HG03565 (cell line): ENCODE results near the gene SARDH.
"Not testable (repeated sequence)": the region's sequence is repeated elsewhere in the genome, so short reads cannot be mapped to it uniquely, and the experiment has no call there.

ENCODE experiments used
- ATAC-seq: cut with Tn5 transposase; IDR thresholded peaks from one replicate; pipeline ENCODE4 v1.9.1; 2021; ENCODE audit warnings: mild to moderate bottlenecking, moderate library complexity; ENCODE audit not compliant: unreplicated experiment

The SARDH gene

DNA sequence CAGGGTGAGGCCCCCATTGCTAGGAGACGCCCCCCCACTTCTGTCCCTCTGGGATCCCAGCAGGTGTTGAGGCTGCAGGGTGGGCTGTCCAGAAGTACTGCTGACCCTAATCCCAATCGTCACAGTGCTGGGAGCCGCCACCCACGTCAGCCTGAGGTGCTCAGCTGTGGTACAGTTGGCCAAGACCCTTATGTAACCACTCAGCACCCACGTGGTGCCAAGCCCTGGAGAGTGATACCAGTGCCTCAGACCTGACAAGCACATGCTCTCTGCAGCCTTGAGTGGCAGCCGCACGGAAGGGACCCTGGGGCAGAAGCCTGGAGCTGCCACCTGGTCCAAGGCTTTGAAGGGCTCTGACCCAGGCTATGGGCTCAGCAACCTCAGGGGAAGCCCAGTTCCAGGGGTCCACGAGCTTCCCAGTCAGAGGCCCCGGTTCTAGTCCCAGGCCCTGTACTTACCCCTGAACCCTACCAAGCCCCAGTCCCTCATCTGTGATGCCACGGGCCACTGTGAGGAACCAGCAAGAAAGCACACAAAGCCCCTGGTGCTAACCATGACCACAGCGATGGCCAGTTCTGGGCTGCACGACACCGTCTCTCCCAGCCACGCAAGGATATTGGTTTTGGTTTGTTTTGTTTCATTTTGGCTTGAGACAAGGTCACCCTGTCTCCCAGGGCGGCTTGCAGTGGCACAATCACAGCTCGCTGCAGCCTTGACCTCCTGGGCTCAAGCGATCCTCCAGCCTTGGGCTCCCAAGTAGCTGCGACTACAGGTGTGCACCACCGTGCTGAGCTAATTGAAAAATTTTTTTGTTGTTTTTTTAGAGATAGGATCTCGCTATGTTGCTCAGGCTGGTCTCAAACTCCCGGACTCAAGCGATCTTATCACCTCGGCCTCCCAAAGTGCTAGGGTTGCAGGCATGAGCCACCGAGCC, 51.2 kb downstream of the SARDH start:
- no peak for ATAC-seq

DNA sequence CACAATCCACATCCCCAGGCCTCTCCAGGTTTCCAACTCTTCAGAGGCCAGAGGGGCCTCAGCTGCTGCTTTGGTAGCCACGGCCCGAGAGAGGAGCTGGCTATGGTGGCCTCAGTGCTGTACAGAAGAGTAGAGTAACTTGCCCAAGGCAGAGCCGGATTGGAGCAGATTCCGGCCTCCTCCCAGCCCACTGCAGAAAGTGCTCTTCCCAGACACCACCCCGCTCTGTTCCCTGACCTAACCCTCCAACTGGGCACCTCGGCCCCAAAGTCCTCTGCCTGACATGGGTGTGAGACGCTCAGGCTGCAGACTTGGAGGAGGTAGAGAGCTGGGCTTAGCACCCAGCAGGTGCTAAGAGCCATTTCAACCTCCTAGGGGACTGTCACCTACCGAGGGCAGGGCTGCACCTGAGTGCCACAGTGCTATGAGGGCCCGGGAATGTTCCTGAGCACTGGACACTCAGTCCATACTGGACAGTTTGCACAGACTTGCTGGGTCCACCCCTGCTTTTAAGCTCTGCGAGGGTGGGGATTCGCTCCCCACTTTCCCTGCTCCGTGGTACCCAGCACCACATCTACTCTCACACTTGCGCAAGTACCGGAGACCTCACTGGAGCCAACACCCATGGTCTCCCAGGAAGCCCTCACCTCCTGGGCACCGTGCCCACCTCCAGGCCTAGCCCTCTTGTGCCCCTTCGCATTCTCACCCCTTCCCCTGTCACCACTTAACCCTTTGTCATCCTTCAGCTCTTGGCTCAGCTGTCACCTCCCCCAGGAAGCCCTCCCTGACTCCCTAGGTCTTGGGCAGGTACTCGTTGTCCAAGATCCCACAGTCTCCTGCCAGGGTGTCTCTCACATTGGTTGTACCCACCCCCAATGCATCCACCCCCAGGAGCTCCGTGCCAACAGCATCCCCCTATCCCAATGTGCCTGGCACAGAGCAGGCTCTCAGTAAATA, 52.2 kb downstream of the SARDH start:
- ATAC-seq: no peak

DNA sequence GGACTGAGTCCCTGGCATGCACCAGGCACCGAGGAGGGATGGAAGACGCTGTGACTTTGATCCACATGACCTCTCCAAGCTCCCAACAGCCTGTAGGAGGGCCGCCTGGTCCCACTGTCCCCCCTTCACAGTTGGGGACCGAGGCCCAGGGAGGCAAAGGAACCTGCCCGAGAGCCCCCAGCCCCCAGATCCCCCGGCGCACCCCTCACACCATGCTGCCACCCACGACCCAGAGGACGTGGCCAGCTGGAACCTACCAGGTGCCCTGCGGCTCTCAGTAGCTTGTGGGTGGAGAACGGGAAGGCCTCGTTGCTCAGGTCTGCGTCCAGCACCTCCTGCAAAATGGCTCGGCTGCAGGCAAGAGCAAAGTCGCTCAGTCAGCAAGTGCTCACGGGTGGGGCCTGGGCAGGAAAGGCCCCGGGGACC, 53.2 kb downstream of the SARDH start:
- ATAC-seq: no peak

DNA sequence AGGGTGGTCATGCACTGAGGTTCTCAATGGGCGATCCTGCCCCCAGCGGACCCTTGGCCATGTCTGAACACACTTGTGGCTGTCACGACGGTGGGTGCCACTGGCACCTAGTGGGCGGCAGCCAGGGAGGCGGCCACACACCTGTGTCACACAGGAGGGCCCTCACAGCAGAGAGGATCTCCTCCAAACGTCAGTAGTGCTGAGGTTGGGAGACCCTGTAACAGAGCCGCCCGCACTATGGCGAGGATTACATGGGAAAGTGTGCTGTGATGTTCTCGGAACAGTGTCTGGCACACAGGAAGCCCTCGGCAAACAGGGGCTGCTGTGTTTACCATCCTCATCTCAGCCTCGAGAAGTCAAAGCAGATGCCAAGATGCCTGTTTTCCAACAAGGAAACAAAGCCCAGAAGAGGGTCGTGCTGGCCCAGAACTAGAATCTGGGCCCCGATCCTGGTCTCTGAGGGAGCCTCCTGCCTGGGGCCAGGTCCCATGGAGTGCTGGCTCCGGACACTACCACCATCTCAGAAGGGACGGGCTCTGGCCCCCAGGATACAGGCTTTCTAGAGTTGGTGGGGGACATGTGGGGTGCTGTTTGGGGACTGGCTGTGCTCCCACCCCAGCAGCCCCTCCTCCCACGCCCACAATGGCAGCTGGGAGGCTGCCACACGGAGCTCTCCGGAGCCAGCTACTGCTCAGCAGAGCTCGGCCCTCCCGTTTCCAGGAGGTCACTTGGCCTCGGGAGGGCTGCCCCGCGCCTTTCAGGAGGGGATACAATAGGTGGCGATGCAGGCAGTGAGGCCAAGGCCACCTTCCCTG, 53.8 kb downstream of the SARDH start:
- no peak for ATAC-seq

DNA sequence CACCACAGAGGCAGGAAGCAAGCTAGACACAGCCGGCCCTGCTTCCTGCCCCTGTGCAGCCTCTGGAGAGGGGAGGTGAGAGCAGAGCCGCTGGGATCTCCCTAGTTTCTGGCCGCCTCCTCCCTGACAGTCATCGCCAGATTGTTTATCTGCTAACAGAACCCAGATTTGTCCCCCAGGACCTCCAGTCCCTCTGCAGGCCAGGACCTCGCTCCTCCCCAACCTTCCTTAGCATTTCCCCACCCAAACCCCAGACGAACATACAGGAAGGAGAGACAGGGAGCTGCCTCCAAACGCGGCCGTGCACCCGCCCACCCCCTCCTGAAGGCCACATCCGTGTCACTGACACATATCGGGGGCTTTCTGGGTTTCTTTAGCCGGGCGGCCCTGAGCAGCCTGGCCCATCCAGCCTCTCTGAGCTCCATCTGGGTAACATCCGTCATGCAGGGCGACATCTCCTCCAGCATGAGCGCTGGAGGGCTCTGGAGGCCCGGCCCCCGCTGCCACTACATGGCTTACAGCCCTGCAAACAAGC, 54.5 kb downstream of the SARDH start:
- ATAC-seq: no peak

DNA sequence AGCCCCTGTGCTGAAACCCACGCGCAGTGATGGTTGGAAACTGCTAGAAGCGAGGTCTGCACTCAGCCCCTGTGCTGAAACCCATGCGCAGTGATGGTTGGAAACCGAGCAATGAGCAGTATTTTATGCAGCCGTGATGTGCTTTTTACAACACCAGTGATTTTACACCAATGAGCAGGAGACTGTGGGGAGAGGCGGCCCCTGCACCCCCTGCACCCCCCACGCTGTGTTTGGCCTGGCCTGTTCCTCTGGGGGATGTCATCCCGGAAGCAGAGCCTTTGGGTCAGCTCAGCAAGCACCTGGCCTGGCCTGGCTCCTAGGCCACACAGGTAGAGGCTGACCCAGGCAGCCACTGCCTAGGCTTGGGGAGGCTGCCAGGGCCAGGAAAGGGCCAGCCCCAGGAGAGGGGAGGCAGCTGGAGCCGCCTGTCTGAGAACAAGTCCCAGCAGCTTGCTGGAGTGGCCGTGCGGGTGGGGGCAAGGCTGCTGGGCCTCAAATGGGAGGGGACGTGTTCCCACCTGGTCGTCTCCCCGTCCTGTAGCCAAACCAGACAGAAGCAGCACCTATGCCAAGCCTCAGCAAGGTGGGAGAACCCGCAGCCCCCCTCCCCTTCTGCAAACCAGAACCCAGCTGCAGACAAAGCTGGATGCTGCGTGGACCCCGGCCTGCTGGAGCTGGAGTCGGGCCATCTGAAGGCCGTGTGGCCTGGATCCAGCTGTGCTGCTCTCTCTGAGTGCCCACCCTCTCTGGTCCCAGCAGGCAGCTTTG, 55.1 kb downstream of the SARDH start:
- no peak for ATAC-seq

DNA sequence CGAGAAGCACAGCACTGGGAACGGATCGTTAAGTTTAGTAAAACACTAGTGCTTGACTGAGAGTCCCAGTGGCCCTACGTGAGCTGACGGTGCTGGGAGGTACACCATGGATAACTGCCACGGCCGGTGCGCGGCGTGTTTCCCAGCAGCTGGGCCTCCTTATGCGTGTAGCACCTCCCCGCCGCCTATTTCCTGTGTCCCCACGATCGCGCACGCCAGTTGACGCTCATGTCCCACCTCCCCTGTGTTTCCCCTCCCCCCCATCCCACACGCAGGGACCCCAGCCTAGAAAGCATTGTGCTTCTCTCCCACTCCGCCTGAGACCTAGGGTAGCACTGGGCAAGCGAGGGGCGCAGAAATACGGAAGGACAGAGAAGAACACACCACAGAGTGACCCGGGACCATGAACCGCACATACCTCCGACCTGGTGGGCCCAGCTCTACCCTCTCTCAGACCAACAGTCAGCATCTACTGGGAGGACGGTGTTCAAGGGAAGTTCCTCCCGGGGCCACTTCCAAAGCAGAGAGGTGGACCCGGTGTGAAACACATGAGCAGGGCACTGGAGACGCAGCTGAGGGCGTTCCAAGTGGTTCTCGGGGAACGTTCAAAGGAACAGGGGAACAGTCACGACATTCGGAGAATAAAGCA, 56.4 kb downstream of the SARDH start:
- ATAC-seq: no peak

DNA sequence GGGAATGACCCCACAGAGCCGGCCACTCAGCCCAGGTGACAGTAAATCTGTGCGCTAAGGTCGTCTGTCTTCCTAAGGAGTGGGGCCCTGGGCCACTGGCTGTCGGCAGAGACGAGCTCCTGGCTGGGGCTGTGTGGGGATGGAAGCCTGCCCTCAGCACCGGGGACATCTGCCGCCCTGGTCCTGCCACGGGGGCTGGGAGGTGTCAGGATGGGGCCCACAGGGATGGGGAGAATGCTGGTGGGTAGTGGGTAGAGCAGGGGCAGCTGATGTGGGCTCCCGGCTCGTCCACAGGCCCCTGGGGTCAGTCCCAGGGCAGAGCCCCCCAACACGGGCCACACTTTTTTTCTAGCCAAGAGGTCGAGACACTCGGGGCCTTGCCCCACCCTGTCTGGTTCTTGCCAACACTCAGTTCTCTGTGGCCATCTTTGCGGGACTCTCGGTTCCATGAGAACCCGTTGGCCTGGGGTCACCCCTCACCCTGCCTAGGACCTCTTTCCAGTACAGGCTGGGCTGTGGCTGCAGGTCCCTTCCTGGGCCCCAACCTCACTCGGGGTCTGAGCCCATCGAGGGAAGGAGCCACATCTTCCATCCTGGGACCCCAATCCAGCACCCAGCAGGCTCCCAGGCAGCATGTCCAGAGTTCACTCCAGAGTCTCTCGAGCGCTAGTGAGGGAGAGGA, 57.0 kb downstream of the SARDH start:
- ATAC-seq: no peak

DNA sequence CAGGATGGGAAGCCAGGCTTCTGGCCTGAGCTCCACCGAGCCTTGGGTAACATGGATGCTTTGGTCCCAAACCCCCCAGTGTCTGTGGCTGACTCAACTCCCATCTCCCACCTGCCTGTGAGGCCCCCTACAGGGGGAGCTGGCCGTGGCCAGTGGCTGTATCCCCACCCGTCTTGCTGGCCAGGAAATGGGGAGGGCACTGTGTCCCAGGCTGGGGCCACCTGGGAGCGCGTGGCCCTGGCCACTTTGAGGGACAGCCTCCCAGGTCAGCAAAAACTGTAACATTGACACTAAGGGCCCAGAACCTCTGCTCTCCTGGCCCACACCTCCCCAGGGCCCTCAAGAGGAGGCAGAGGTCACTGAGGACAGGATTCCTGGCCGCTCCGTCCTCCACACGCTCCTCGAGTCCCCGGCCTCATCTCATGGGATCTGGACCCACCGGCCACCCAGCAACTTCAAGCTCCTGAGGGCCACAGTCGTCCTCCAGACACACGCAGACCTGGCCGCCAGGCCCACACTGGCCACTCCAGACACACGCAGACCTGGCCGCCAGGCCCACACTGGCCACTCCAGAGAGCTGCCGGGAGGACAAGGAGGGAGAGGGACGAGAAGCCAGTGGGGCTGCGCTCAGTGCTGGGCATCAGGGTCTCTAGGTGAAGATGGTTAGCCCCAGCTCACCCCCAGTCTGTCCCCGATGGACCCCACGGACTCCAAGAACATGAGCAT, 57.7 kb downstream of the SARDH start:
- no peak for ATAC-seq

DNA sequence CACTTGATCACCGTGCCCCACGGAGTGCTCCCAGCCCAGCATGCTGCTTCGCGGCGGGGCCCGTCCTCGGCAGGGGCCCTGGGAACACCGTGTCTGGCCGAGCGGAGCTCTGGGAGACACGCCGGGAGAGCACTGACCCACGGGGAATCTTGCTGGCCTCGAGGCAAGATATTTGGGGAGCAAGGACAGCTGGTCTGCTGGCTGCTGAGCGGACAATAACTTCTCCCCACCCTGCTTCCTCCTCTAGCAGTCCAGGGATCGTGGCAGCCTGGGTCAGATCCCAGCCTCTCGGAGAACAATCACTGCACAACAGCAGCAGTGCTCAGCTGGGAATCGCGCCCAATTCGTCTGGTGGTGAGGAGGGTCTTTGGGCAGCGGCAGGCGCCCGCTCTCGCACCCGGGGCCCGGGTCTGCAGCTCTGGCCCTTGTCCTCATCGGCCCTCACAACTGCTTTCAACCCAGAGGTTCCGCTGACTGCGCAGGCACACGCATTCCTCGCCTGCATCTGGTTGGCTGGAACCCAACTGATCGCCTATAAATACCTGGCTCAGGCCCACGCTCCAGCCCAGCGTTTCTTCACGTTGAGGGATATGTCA, 58.6 kb downstream of the SARDH start:
- ATAC-seq: no peak

DNA sequence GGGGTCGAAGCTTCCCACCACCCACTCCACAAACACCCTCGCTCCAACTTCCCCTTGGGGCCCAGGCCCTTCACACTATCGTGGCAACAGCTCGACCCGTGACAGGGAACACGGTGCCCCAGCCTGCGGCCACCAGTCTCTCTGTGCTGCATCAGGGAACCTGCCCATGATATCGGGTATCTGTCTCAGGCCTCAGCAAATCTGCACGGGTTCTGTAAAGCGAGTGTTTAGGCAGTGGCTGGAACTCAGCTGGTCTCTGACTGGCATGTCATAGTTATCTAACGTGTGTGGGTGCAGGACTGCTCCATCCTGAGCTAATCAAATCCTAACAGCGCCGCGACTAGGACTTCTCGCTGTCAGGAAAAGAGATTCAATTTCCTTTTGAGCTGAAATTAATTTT, 59.1 kb downstream of the SARDH start:
- ATAC-seq: no peak

DNA sequence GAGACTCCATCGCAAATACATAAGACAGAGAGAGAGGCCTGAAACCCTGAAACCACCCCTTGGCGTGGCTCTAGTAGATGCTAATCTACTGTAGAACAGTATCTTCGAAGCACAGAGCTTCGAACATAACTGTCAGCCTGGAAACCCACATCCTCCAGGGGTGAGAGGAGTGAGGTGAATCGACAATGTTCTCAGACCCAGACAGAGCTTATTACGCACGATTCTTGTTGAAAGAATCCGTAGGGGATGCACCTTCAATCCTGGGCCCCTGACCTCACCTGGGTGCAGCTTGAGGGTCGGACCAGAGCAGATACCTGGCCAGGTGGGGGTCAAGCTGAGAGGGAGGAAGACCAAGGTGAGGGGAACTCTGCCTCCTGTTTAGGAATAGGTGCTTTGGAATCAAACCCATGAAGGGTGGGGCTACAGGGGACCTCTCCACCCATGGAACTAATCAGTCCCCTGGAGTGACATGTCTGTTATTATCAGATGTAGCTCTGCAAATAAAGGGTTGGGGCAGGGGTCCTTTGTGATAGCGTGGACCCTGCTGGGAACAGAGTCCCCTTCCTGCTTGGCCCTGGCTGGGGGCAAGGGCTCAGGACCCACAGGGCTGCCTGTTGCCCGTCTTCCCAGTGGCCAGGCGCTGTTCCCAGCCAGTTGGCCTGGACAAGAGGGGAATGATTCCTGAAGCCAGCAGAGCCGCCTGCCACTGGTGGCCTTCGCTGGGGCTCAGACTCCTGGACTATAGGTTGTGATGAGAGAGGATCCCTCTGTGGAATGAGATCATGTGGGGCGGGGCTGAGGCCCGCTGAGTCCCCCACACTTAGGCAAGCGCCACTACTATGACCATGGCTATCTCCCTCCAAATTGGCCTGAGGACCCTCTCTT, 60.8 kb downstream of the SARDH start:
- ATAC-seq: no peak

DNA sequence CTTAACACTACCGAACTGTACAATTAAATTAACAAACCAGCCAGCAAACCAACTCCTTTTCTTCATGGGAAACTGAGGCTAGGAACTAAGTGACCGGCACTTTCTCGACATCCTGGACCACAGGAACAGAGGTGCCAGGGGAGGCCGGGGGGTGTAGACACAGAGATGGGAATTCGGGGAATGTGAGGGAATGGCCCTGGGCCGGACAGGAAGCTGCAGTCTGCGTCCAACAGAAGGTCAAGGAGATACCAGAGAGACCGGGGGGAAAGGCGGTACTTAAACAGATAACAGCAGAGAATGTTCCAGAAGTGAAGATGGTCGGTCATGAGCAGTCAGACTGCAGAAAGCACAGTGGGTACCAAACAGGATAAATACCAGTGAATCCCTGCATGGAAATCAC, 61.7 kb downstream of the SARDH start:
- ATAC-seq: no peak

DNA sequence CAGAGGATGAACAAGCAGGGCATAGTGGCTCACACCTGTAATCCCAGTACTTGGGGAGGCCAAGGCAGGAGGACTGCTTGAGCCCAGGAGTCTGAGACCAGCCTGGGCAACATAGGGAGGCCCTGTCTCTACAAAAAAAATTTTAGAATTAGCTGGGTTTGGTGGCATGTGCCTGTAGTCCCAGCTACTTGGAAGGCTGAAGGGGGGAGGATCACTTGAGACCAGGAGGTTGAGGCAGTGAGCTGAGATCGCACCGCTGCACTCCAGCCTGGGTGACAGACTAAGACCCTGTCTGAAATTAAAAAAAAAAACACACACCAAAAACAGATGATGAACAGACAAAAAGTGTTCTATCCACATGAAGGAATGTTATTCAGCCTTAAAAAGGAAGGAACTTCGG, 62.4 kb downstream of the SARDH start:
- ATAC-seq: not testable (repeated sequence)

DNA sequence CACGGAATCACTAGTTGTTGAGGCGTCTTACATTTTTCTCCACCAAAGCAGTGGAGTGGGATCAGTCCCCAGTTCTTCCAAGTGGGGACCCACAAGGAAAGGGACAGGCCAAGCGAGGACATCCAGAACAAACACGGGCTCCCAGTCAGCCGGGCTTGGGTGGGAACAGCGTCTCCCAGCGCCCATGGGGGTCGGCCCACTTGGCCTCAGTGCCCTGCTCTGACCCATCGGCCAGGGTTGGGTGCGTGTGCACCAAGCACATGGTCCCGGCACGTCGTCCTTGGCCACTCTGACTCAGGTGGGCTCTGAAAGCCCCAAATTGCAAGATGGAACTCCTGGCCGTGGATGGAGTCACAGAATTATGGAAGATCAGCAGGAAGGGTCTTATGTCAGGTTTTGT, 64.1 kb downstream of the SARDH start:
- ATAC-seq: no peak

DNA sequence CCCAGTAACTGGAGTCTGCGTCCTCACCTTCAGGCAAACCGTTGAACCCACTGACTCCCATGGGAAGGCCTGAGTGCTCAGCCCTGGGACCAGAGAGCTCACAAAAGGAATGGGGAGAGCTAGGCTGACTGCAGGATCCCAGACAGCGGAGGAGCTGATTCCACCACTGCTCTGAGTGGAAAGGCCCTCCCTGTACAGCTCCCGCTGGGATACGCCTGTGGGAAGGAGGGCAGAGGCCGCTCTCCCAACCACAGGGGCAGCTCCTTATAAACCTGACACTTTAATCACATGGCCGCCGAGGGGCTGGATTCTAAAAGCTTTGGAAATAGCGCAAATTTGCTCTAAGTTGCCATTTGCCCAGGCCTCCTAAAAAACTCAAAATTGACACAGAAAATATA, 64.9 kb downstream of the SARDH start:
- no peak for ATAC-seq
